Measurements from ENCODE around the gene ZNRF1.

DNA sequence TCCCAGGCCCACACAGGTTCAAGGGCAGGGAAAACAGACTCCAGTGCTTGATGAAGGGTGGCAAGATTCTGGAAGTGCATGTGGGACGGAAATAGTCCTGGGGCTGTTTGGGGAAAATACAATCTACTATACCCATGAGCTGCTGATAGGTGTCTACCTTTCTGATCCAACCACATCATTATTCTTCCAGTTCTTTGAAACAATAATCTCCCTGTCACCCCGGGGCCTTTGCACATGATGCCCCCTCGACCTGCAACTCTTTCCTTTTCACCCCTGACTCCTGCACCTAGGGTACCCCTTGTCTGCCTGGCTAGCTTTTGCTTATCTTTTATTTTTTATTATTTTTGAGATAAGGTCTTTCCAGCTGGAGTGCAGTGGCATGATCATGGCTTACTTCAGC, 72.8 kb downstream of the ZNRF1 start:
- no peak for TF ChIP-seq AGO1 (IDR thresholded peaks at IDR 0.05; ENCODE audit: low read depth, low read length, poor library complexity, severe bottlenecking)
- TF ChIP-seq, protein P1, sequence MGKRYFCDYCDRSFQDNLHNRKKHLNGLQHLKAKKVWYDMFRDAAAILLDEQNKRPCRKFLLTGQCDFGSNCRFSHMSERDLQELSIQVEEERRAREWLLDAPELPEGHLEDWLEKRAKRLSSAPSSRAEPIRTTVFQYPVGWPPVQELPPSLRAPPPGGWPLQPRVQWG (CRISPR knock-in tag; IDR thresholded peaks at IDR 0.05; ENCODE audit: borderline replicate concordance, low read depth), result no peak
- TF ChIP-seq RBAK (CRISPR knock-in tag; IDR thresholded peaks at IDR 0.05), result no peak
- TF ChIP-seq ZNF709 (CRISPR knock-in tag; IDR thresholded peaks at IDR 0.05), result no peak
- no peak for TF ChIP-seq POLR2A (IDR thresholded peaks at IDR 0.05; ENCODE audit: insufficient read depth in 1 of 2, low read depth in 2 of 2, low read length in 2 of 2)
- TF ChIP-seq, protein P2, sequence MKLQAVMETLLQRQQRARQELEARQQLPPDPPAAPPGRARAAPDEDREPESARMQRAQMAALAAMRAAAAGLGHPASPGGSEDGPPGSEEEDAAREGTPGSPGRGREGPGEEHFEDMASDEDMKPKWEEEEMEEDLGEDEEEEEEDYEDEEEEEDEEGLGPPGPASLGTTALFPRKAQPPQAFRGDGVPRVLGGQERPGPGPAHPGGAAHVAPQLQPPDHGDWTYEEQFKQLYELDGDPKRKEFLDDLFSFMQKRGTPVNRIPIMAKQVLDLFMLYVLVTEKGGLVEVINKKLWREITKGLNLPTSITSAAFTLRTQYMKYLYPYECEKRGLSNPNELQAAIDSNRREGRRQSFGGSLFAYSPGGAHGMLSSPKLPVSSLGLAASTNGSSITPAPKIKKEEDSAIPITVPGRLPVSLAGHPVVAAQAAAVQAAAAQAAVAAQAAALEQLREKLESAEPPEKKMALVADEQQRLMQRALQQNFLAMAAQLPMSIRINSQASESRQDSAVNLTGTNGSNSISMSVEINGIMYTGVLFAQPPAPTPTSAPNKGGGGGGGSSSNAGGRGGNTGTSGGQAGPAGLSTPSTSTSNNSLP (IDR thresholded peaks at IDR 0.05; ENCODE audit: low read depth, low read length), result no peak
- no peak for TF ChIP-seq ZBTB7A (CRISPR knock-in tag; IDR thresholded peaks at IDR 0.05)
- no peak for TF ChIP-seq POLR2AphosphoS5 (IDR thresholded peaks at IDR 0.05; ENCODE audit: low read depth, low read length)
- no peak for TF ChIP-seq ZNF282 (IDR thresholded peaks at IDR 0.05; ENCODE audit: partially characterized antibody)
- TF ChIP-seq EHMT2 (IDR thresholded peaks at IDR 0.05; ENCODE audit: borderline replicate concordance, low read depth, low read length), result no peak
- no peak for TF ChIP-seq TAF1 (CRISPR knock-in tag; IDR thresholded peaks at IDR 0.05)
- TF ChIP-seq ZNF30 (CRISPR knock-in tag; IDR thresholded peaks at IDR 0.05), result no peak
- no peak for TF ChIP-seq ZNF562 (CRISPR knock-in tag; IDR thresholded peaks at IDR 0.05; ENCODE audit: borderline replicate concordance)

All from HepG2 (cell line).